HepG2 (cell line): Measurements from ENCODE around the gene ETS1. TPM values are rescaled to one million over a fixed set of nuclear protein-coding genes. Genes with fewer than 3 reads are reported as not detected.

ENCODE experiments used
- ATAC-seq: fragments of 200-7000 bp; cut with Tn5 transposase; 3 replicates; pipeline ENCODE4 v1.9.1; 2020; ENCODE audit warnings: mild to moderate bottlenecking, moderate library complexity
- BruUV-seq: library from RNA; stranded (reverse); fragments of 400-500 nt; replicated peaks from 2 replicates; lab custom pipeline; 2021; lab: Mats Ljungman, UMichigan
- CTCF ChIA-PET: fragments of 300-600 bp; formaldehyde crosslinking; extraction: SDS; loops from one replicate; lab custom pipeline; 2021; ENCODE audit warnings: low total read pairs, inconsistent platforms, low intra/inter-chr PET ratio; lab: Yijun Ruan, JAX
- POLR2A ChIA-PET: fragments of 350-600 bp; sonication (Branson Sonifier 250); formaldehyde crosslinking; loops from one replicate; lab custom pipeline; 2020; ENCODE audit warnings: antibody characterized with exemption, inconsistent platforms; lab: Yijun Ruan, JAX
- DNase-seq: peaks from one replicate; pipeline ENCODE4 v3.0.0-alpha.2; 2015; ENCODE audit warnings: low spot score
- FAIRE-seq: peaks from 3 replicates; lab custom pipeline; 2011; peaks lifted over from hg19 to GRCh38; lab: Jason Lieb, UNC
- H2AFZ ChIP-seq: one replicate; pipeline ENCODE4 v1.6.1; 2011; ENCODE audit warnings: low read length, inconsistent platforms
- H3K27ac ChIP-seq: fragments of 300-600 bp; 3 replicates; pipeline ENCODE4 v1.8.0; 2011; ENCODE audit warnings: mixed run types, mild to moderate bottlenecking, mixed read lengths, low read length, inconsistent platforms; ENCODE audit not compliant: insufficient read depth; ENCODE audit errors: extremely low read length
- H3K27me3 ChIP-seq, 2 experiments: fragments of 200-600 bp in 1 of 2; 2 replicates in 1 of 2; 3 replicates in 1 of 2; pipeline versions ENCODE4 v1.6.0 to v1.8.0; 2011; ENCODE audit warnings: low read length in 2 of 2, mild to moderate bottlenecking in 2 of 2, moderate library complexity in 2 of 2, inconsistent platforms in 1 of 2; ENCODE audit not compliant: insufficient read depth in 2 of 2, control insufficient read depth in 1 of 2
- H3K36me3 ChIP-seq, 2 experiments: fragments of 200-600 bp in 1 of 2; replicated peaks in 1 of 2; 2 replicates in 1 of 2; 3 replicates in 1 of 2; pipeline versions ENCODE4 v1.5.1 to v1.8.0; 2011; ENCODE audit warnings: low read length in 2 of 2, inconsistent platforms in 1 of 2; ENCODE audit not compliant: insufficient read depth in 2 of 2, control insufficient read depth in 1 of 2
- H3K4me1 ChIP-seq: 2 replicates; pipeline ENCODE4 v1.5.1; 2012; ENCODE audit warnings: low read length, inconsistent platforms; ENCODE audit not compliant: insufficient read depth
- H3K4me2 ChIP-seq: 2 replicates; pipeline ENCODE4 v1.6.0; 2011; ENCODE audit warnings: low read depth, low read length, inconsistent platforms
- H3K4me3 ChIP-seq, 3 experiments: fragments of 200-600 bp in 1 of 3; sonication (generic), shearing (Covaris generic) in 1 of 3; replicated peaks in 1 of 3; 2 replicates each; pipeline ENCODE4 v1.5.1; 2011 to 2016; ENCODE audit warnings: low read length in 3 of 3, inconsistent platforms in 2 of 3, low read depth in 2 of 3, mild to moderate bottlenecking in 2 of 3, control low read depth in 1 of 3, mixed read lengths in 1 of 3; ENCODE audit not compliant: insufficient read depth in 1 of 3
- H3K79me2 ChIP-seq: one replicate; pipeline ENCODE4 v1.6.1; 2011; ENCODE audit warnings: low read length, inconsistent platforms; ENCODE audit not compliant: insufficient read depth
- H3K9ac ChIP-seq: 2 replicates; pipeline ENCODE4 v1.6.0; 2011; ENCODE audit warnings: mild to moderate bottlenecking, low read depth, low read length, inconsistent platforms; ENCODE audit not compliant: insufficient read depth
- H3K9me3 ChIP-seq: 2 replicates; pipeline ENCODE4 v1.5.1; 2012; ENCODE audit warnings: mild to moderate bottlenecking, low read length
- H4K20me1 ChIP-seq: 2 replicates; pipeline ENCODE4 v1.6.0; 2011; ENCODE audit warnings: inconsistent platforms, mild to moderate bottlenecking, low read length, moderate library complexity; ENCODE audit not compliant: insufficient read depth
- ADNP ChIP-seq: sonication (generic); formaldehyde crosslinking; IDR thresholded peaks from 2 replicates; pipeline ENCODE4 v1.4.0; 2020; ENCODE audit warnings: missing genetic modification reagents
- HES4 ChIP-seq: sonication (generic); formaldehyde crosslinking; IDR thresholded peaks from 2 replicates; pipeline ENCODE4 v1.9.0; 2021; ENCODE audit warnings: mild to moderate bottlenecking, missing genetic modification reagents, borderline replicate concordance
- JARID2 ChIP-seq: sonication (generic); formaldehyde crosslinking; IDR thresholded peaks from 2 replicates; pipeline ENCODE4 v1.8.1; 2023; ENCODE audit warnings: missing genetic modification reagents, inconsistent platforms; ENCODE audit not compliant: insufficient replicate concordance
- SMARCE1 ChIP-seq: fragments of 450-650 bp; IDR thresholded peaks from 2 replicates; pipeline ENCODE4 v1.6.1; 2017; ENCODE audit warnings: borderline replicate concordance
- ZNF614 ChIP-seq: IDR thresholded peaks from 2 replicates; pipeline ENCODE4 v1.6.1; 2018; ENCODE audit warnings: missing biosample characterization, missing genetic modification reagents, inconsistent platforms, borderline replicate concordance
- WGBS: methylation state at CpG from one replicate; pipeline ENCODE4 v1.1.6; 2017; ENCODE audit warnings: low lambda C conversion rate; 5-methylcytosine and 5-hydroxymethylcytosine counted together
- in situ Hi-C: cut with HindIII; loops from 2 replicates; pipeline ENCODE4 v1.10.0; 2017; ENCODE audit warnings: low pct_unique_long_range_greater_than_20kb; ENCODE audit not compliant: extremely low pct_ligation_motif_present
- intact Hi-C: fragments of 100-400 bp; cut with micrococcal nuclease; formaldehyde crosslinking; loops from one replicate; pipeline ENCODE4 v1.10.0; 2022; ENCODE audit not compliant: unreplicated experiment
- polyA plus RNA-seq, 8 experiments: library from polyadenylated mRNA; depleted of rRNA in 3 of 8; stranded (reverse) in 7 of 8; unstranded in 1 of 8; fragments of >200 nt; fragmentation: Illumina TruSeq in 4 of 8; extraction: Trizol in 4 of 8; gene quantifications; 2 replicates each; pipeline versions ENCODE4 v1.2.1 to v1.2.3, GENCODE V29; 2011 to 2016; ENCODE audit warnings: low read depth in 4 of 8, missing spikeins in 1 of 8, mixed read lengths in 1 of 8; ENCODE audit not compliant: insufficient read depth in 1 of 8
- total RNA-seq, 5 experiments: library from RNA; depleted of rRNA; stranded (reverse); fragments of >200 nt; fragmentation: Illumina TruSeq; extraction: Trizol; gene quantifications; 2 replicates each; pipeline ENCODE4 v1.2.3, GENCODE V29; 2016; ENCODE audit warnings: low read depth in 1 of 5
- TF ChIP-seq, protein P1 (sequence below): sonication (generic); formaldehyde crosslinking; IDR thresholded peaks from 2 replicates; pipeline ENCODE4 v1.4.0; 2020; ENCODE audit warnings: mild to moderate bottlenecking, low read depth, missing genetic modification reagents
- TF ChIP-seq, protein P2 (sequence below): sonication (generic); formaldehyde crosslinking; IDR thresholded peaks from 2 replicates; pipeline ENCODE4 v1.9.0; 2022; ENCODE audit warnings: low read depth, missing genetic modification reagents
- TF ChIP-seq, protein P3 (sequence below): sonication (generic); formaldehyde crosslinking; IDR thresholded peaks from 2 replicates; pipeline ENCODE4 v1.8.0; 2022; ENCODE audit warnings: missing genetic modification reagents, mild to moderate bottlenecking, inconsistent platforms, borderline replicate concordance
- TF ChIP-seq, protein P4 (sequence below): IDR thresholded peaks from 2 replicates; pipeline ENCODE4 v1.6.1; 2016; ENCODE audit warnings: missing genetic modification reagents, missing compliant biosample characterization
- TF ChIP-seq, protein P5 (sequence below): sonication (generic); formaldehyde crosslinking; IDR thresholded peaks from 2 replicates; pipeline ENCODE4 v1.4.0; 2020; ENCODE audit warnings: mild to moderate bottlenecking, missing genetic modification reagents
- TF ChIP-seq, protein P6 (sequence below): sonication (generic); formaldehyde crosslinking; IDR thresholded peaks from 2 replicates; pipeline ENCODE4 v1.8.1; 2022; ENCODE audit warnings: mild to moderate bottlenecking, missing genetic modification reagents

Gene ETS1
- total and polyA plus RNA-seq, 2 of the 13 experiments (the other 11 are each of a cell fraction or from before 2014, with no cell fraction given), result 0.18 to 0.34 TPM

DNA sequence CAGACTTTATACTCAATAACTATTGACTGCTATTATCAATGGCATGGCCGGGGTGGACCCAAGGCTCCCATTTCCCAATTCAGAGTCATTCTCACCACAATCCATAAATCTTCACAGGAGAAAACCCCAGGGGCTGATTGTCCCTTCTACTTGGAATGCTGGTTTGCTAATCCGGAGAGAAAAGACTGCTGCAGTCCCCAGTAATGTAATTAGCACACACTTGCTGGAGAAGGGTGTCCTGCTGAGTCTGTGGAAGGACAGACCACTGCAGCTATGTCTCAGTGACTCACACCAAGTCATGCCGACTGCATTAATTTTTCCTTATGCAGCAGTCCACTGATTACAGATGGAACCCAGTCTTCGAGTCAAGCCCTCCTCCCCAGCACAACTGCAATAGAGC lies 5.9 kb upstream of the ETS1 start:
- TF ChIP-seq HES4 (CRISPR knock-in tag), result no peak
- intact Hi-C loops, result no loop called here
- no peak for ATAC-seq
- H3K9ac ChIP-seq, result no peak overlapping the region
- no peak for FAIRE-seq
- H4K20me1 ChIP-seq, result no peaks in the 10 kb centered on the region
- POLR2A ChIA-PET, result no interaction called here
- H3K27ac ChIP-seq, result no peak overlapping the region
- 0% methylated on average over 4 of the region's 4 CpGs for WGBS
- H3K4me2 ChIP-seq, result no peak overlapping the region
- H3K4me1 ChIP-seq, result no peaks in the 10 kb centered on the region
- CTCF ChIA-PET, result no interaction called here
- no peaks in the 10 kb centered on the region for H3K9me3 ChIP-seq
- H3K79me2 ChIP-seq, result no peaks in the 10 kb centered on the region
- H3K27me3 ChIP-seq, result peaks cover 0 to 11% of the 10 kb centered on the region in 2 experiments; a peak in 2 of 5 replicates
- no peaks in the 10 kb centered on the region for H3K36me3 ChIP-seq
- no TSS peak for BruUV-seq
- no peak overlapping the region for H3K4me3 ChIP-seq
- H2AFZ ChIP-seq, result no peak overlapping the region
- no peak for DNase-seq
- in situ Hi-C loops, result no loop called here

DNA sequence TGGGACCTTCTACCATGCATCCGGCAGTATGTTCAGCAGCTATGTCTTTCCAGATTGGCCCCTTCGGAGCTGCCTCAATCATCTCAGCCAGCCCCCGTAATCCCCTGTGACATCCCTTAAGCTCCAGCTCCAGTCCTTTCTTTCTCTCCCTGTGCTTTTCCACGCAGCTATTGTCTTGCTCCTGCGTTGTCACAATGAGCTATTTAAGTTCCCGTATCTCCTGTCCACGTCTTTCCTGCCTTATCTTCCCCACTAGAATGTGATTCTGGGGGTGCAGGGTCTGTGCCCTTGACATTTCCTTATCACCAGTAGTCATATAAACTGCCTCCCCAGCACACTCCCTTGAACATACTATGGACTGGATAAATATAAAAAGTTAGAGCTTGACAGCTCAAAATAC lies 5.1 kb upstream of the ETS1 start:
- in situ Hi-C loops, result no loop called here
- Histone ChIP-seq H3K4me2 (no peak overlapping the region), H3K27ac (no peak overlapping the region), H3K9ac (no peak overlapping the region), H3K9me3 (no peaks in the 10 kb centered on the region), H3K4me3 (no peak overlapping the region), H3K79me2 (no peaks in the 10 kb centered on the region), H3K4me1 (no peaks in the 10 kb centered on the region), H2AFZ (no peak overlapping the region), H4K20me1 (no peaks in the 10 kb centered on the region), H3K36me3 (no peaks in the 10 kb centered on the region), H3K27me3 (peaks cover 0 to 11% of the 10 kb centered on the region in 2 experiments; a peak in 2 of 5 replicates)
- BruUV-seq, result no TSS peak
- DNase-seq (no peak), FAIRE-seq (no peak), ATAC-seq (no peak)
- ChIA-PET CTCF (no interaction called here), POLR2A (no interaction called here)
- intact Hi-C loops, result no loop called here
- 11% methylated on average over 7 of the region's 7 CpGs for WGBS
- TF ChIP-seq, protein P1, sequence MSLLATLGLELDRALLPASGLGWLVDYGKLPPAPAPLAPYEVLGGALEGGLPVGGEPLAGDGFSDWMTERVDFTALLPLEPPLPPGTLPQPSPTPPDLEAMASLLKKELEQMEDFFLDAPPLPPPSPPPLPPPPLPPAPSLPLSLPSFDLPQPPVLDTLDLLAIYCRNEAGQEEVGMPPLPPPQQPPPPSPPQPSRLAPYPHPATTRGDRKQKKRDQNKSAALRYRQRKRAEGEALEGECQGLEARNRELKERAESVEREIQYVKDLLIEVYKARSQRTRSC (CRISPR knock-in tag), result no peak
- TF ChIP-seq ADNP (CRISPR knock-in tag) (no peak), ZNF614 (CRISPR knock-in tag) (no peak), JARID2 (CRISPR knock-in tag) (no peak), SMARCE1 (no peak)
- TF ChIP-seq, protein P2, sequence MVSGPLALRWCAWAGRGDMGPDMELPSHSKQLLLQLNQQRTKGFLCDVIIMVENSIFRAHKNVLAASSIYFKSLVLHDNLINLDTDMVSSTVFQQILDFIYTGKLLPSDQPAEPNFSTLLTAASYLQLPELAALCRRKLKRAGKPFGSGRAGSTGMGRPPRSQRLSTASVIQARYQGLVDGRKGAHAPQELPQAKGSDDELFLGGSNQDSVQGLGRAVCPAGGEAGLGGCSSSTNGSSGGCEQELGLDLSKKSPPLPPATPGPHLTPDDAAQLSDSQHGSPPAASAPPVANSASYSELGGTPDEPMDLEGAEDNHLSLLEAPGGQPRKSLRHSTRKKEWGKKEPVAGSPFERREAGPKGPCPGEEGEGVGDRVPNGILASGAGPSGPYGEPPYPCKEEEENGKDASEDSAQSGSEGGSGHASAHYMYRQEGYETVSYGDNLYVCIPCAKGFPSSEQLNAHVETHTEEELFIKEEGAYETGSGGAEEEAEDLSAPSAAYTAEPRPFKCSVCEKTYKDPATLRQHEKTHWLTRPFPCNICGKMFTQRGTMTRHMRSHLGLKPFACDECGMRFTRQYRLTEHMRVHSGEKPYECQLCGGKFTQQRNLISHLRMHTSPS, result no peak
- TF ChIP-seq, protein P3, sequence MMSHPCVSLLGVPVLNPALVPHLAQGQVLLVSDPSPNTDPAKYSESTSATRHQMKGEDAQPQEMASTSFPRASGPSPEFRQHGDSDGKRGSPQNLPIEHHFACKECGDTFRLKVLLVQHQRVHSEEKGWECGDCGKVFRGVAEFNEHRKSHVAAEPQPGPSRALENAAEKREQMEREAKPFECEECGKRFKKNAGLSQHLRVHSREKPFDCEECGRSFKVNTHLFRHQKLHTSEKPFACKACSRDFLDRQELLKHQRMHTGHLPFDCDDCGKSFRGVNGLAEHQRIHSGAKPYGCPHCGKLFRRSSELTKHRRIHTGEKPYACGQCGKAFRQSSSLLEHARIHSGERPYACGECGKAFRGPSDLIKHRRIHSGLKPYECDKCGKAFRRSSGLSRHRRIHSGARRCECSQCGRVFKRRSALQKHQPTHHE (CRISPR knock-in tag), result no peak
- TF ChIP-seq, protein P4, sequence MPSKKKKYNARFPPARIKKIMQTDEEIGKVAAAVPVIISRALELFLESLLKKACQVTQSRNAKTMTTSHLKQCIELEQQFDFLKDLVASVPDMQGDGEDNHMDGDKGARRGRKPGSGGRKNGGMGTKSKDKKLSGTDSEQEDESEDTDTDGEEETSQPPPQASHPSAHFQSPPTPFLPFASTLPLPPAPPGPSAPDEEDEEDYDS (CRISPR knock-in tag), result no peak
- TF ChIP-seq, protein P5, sequence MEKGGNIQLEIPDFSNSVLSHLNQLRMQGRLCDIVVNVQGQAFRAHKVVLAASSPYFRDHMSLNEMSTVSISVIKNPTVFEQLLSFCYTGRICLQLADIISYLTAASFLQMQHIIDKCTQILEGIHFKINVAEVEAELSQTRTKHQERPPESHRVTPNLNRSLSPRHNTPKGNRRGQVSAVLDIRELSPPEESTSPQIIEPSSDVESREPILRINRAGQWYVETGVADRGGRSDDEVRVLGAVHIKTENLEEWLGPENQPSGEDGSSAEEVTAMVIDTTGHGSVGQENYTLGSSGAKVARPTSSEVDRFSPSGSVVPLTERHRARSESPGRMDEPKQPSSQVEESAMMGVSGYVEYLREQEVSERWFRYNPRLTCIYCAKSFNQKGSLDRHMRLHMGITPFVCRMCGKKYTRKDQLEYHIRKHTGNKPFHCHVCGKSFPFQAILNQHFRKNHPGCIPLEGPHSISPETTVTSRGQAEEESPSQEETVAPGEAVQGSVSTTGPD (CRISPR knock-in tag), result no peak
- TF ChIP-seq, protein P6, sequence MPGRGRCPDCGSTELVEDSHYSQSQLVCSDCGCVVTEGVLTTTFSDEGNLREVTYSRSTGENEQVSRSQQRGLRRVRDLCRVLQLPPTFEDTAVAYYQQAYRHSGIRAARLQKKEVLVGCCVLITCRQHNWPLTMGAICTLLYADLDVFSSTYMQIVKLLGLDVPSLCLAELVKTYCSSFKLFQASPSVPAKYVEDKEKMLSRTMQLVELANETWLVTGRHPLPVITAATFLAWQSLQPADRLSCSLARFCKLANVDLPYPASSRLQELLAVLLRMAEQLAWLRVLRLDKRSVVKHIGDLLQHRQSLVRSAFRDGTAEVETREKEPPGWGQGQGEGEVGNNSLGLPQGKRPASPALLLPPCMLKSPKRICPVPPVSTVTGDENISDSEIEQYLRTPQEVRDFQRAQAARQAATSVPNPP (CRISPR knock-in tag), result no peak
